ENCODE data around the gene ZMYM3.

Gene ZMYM3

GRCh38 chrX:71252221-71252620 is 1.7 kb downstream of the ZMYM3 start:
- DNase-seq, result no peak

GRCh38 chrX:71251466-71251973 is 2.4 kb downstream of the ZMYM3 start:
- no peak for DNase-seq

- DNase-seq, result no peak
These were observed 3.1 kb downstream of the ZMYM3 start for GRCh38 chrX:71250841-71251240.

GRCh38 chrX:71245159-71245558 is 8.8 kb downstream of the ZMYM3 start:
- no peak for DNase-seq

- no peak for DNase-seq
These were observed 9.4 kb downstream of the ZMYM3 start for GRCh38 chrX:71244359-71245128.

GRCh38 chrX:71241301-71241700 is 12.6 kb downstream of the ZMYM3 start:
- no peak for DNase-seq

GRCh38 chrX:71239781-71240180 is 14.2 kb downstream of the ZMYM3 start:
- no peak for DNase-seq

GRCh38 chrX:71236836-71237235 is 17.1 kb downstream of the ZMYM3 start:
- DNase-seq, result no peak

GRCh38 chrX:71235482-71235881 is 18.5 kb downstream of the ZMYM3 start:
- no peak for DNase-seq

GRCh38 chrX:71228063-71228642 is 25.8 kb downstream of the ZMYM3 start:
- no peak for DNase-seq

GRCh38 chrX:71227370-71228062 is 26.4 kb downstream of the ZMYM3 start:
- no peak for DNase-seq

GRCh38 chrX:71225676-71226075 is 28.3 kb downstream of the ZMYM3 start:
- DNase-seq, result no peak

- no peak for DNase-seq
These were observed 28.9 kb downstream of the ZMYM3 start for GRCh38 chrX:71225009-71225408.

GRCh38 chrX:71224098-71224708 is 29.7 kb downstream of the ZMYM3 start:
- DNase-seq, result no peak

- no peak for DNase-seq
These were observed 31.0 kb downstream of the ZMYM3 start, which contains the start of gene GJB1 for GRCh38 chrX:71222929-71223328. Gene GJB1 (plus strand): TSS chrX:71223224. CDS start chrX:71223708, 484 bp downstream.

GRCh38 chrX:71221145-71221544 is 32.8 kb downstream of the ZMYM3 start:
- DNase-seq, result no peak

GRCh38 chrX:71217298-71217697 is 36.6 kb downstream of the ZMYM3 start:
- no peak for DNase-seq

GRCh38 chrX:71216485-71216884 is 37.5 kb downstream of the ZMYM3 start:
- no peak for DNase-seq

- DNase-seq, result no peak
These were observed 38.5 kb downstream of the ZMYM3 start for GRCh38 chrX:71215338-71215912.

- DNase-seq, result no peak
These were observed 39.2 kb downstream of the ZMYM3 start for GRCh38 chrX:71214604-71215337.

- no peak for DNase-seq
These were observed 39.8 kb downstream of the ZMYM3 start for GRCh38 chrX:71214152-71214551.

GRCh38 chrX:71212536-71212935 is 41.4 kb downstream of the ZMYM3 start:
- DNase-seq, result no peak
